Left colon (tissue), 2 donors: Measurements from ENCODE around the gene CEACAM19. TPM values are rescaled to one million over a fixed set of nuclear protein-coding genes. Genes with fewer than 3 reads are reported as not detected.

ENCODE experiments used
- ATAC-seq: fragments of 200-7000 bp; cut with Tn5 transposase; one replicate; pipeline ENCODE4 v1.9.1; 2020; ENCODE audit warnings: mild to moderate bottlenecking, moderate library complexity
- DNase-seq, 2 donors: peaks; one replicate each; pipeline ENCODE4 v3.0.0-alpha.2; 2020
- intact Hi-C, 2 donors: fragments of 100-400 bp; cut with DNase I in 1 of 2; cut with micrococcal nuclease in 1 of 2; formaldehyde crosslinking; loops; one replicate each; pipeline versions ENCODE4 v1.11.2 to v1.14.0; 2022; cut with DNase I, micrococcal nuclease
- total RNA-seq, 2 donors: library from RNA; stranded (reverse); fragmentation: NEBNext Ultra II Directional; extraction: Animal tissue kit (Norgen Biotek cat#: 25700); gene quantifications; one replicate each; pipeline ENCODE4 v1.2.1, GENCODE V29; 2021
- donor health status: DM: no; HTN: no; CAD: no.
- donor health status: DM: yes; HTN: yes; CAD: no.

Gene CEACAM19
- total RNA-seq, 2 donors from 2014 or later, result 6.5 to 6.6 TPM

DNA sequence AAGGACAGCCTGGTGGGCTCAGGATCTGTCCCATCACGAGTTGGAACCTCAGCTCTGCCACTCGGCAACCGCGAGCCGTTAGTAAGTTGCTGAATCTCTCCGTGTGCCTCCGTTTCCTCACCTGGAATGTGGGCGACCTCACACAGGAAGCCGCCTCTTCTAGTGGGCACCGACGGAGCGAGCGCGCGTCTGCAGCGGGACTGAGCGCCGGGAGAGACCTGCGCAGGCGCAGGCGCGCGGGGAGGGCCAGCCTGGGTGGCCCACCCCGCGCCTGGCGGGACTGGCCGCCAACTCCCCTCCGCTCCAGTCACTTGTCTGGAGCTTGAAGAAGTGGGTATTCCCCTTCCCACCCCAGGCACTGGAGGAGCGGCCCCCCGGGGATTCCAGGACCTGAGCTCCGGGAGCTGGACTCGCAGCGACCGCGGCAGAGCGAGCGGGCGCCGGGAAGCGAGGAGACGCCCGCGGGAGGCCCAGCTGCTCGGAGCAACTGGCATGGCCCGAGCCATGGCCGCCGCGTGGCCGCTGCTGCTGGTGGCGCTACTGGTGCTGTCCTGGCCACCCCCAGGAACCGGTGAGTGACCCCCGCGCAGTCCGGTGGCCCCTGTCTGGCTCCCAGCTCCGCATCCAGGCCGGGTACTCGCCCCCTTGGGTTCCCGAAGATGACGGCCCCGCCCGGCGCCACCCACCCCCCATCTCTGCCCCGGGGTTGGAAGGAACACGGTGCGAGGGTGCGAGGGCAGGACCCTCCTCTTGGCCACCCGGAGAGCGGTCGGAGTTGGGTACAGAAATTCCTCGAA, 27.5 kb upstream of the CEACAM19 start, which contains the start of gene PVR:
PVR (plus strand) TSS at position 306 of the 797 bp plus-strand sequence; CDS start at position 493, 187 bp downstream.
- intact Hi-C loops, result no loop called here
- ATAC-seq (peak; percentile 89), DNase-seq (peak; percentile 74 to 79)

DNA sequence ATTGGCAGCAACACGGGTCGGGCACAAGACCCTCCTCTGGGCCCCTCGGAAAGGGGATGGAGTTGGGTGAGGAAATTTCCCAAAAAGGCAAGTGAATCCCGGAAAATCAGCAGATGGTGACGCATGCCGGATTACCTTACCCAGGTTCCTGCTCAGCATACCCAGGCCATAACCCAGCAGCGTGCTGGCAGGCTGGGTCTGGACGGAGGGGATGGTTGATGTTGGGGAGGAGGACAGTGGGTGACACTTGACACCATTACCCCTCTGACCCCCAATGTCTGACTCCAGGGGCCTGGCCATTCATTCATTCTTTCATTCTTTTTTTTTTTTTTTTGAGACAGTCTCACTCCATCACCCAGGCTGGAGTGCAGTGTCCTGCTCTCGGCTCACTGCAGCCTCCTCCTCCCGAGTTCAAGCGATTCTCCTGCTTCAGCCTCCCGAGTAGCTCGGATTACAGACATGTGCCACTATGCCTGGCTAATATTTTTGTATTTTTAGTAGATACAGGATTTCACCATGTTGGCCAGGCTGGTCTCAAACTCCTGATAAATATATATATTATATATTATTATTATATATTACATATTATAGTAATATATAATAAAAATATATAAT, 26.8 kb upstream of the CEACAM19 start:
- ATAC-seq (peak; percentile 60), DNase-seq (no peak)

GRCh38 chr19:44645407-44646048, 25.8 kb upstream of the CEACAM19 start:
- DNase-seq, result no peak
- intact Hi-C loops, result no loop called here
- no peak for ATAC-seq

More for the DNA sequence above, 26.8 kb upstream of the CEACAM19 start:
- intact Hi-C loops, result no loop called here

GRCh38 chr19:44646049-44646416, 25.2 kb upstream of the CEACAM19 start:
- DNase-seq, result no peak

GRCh38 chr19:44647144-44647543, 24.1 kb upstream of the CEACAM19 start:
- DNase-seq, result no peak
- intact Hi-C loops, result no loop called here
- no peak for ATAC-seq

More at GRCh38 chr19:44646049-44646416, 25.2 kb upstream of the CEACAM19 start:
- no peak for ATAC-seq
- intact Hi-C loops, result no loop called here

DNA sequence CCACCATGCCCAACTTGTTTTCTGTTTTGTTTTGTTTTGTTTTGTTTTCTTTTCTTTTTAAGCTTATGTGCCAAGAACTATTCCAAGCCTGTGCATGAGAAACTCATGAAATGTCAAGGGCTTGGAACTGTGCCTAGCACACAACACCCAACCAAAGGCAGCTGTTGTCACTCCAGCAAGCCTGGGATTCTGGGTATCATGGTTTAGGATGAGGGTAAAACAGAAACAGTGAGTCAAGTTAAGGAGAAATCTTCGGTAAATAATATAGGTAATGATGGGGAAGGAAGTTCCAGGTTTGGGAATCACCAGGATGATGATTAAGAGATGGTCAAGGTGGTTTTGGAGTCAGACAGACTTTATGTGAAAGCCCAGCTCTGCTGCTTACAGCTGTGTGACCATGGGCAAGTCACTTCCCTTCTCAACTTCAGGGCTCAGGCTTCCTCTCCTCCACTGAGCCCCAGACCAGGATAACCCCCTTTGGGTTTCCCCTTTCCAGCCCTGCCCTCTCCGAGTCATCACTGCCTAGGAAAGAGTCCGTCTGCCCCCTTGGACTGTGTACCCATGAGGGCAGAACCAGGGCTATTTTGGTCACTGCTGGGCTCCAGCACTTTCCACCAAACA, 22.5 kb upstream of the CEACAM19 start:
- intact Hi-C loops, result no loop called here
- no peak for ATAC-seq
- DNase-seq, result no peak

- DNase-seq, result no peak
- intact Hi-C loops, result loop anchor here in 1 of 2 donors (10.0 kb wide), 1 partner anchor 75 kb away; no protein-coding TSS in a partner anchor
- ATAC-seq, result no peak
Measured at GRCh38 chr19:44649578-44650145, 21.6 kb upstream of the CEACAM19 start.

DNA sequence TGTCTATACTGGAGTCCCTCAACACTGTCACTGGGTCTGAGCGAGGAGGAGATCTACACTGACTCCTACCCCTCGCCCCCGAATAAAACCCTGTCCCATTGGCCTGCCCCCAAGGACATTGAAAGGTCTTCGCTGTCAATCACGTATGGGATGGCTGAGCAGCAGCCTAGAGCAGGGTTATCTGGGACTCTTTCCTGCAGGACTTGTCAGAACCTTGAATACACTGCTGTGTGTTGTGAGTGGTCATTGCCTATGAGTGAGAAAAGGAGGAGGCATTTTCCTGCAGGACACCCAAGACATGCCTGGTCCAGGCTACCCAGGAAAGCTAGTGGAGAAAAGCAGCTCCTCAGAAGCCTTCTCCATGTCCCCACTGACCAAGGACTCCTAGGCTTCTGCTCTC, 17.9 kb upstream of the CEACAM19 start:
- ATAC-seq (no peak), DNase-seq (no peak)
- intact Hi-C loops, result loop anchor here in 1 of 2 donors (10.0 kb wide), 1 partner anchor 79 kb away; no protein-coding TSS in a partner anchor

- peak; percentile 77 to 86 for DNase-seq
- ATAC-seq, result peak; percentile 85
- intact Hi-C loops, result loop anchor here in 1 of 2 donors (10.0 kb wide), 1 partner anchor 79 kb away; no protein-coding TSS in a partner anchor
Measured at GRCh38 chr19:44653977-44654774, 17.1 kb upstream of the CEACAM19 start.

DNA sequence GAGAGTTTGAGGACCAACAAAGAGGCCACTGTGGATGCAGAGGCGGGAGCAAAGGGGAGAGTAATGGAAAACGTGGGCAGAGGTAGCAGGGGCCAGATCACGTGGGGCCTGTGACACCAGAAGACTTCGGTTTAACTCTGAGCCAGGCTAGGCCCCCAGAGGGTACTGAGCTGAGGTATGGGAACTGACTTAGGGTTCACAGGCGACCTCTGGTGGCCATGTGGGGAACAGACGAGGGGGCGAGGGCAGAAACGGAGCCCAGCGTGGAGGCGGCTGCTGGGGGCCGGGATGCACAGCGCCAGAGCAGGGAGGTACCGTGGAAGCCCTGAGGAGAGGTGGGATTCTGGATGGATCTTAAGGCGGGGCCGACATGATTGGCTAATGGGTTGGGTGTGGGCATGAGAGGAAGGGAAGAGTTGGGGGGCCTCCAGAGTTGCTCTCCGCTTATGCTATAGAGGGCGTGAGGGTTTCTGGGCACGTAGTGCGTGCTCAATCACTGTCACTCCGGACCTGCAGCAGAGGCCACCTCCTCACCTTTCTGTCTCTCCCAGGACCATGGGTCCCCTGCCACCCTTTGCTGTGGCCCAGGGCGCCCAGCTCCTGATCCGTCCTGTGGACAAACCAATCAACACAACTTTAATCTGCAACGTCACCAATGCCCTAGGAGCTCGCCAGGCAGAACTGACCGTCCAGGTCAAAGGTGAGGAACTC, 13.9 kb upstream of the CEACAM19 start:
- intact Hi-C loops, result loop anchor here (5.0 to 10.0 kb wide), 2 partner anchors 80 to 83 kb away; no protein-coding TSS in a partner anchor
- ATAC-seq (peak; percentile 59), DNase-seq (peak in 1 of 2 donors; percentile 70)

DNA sequence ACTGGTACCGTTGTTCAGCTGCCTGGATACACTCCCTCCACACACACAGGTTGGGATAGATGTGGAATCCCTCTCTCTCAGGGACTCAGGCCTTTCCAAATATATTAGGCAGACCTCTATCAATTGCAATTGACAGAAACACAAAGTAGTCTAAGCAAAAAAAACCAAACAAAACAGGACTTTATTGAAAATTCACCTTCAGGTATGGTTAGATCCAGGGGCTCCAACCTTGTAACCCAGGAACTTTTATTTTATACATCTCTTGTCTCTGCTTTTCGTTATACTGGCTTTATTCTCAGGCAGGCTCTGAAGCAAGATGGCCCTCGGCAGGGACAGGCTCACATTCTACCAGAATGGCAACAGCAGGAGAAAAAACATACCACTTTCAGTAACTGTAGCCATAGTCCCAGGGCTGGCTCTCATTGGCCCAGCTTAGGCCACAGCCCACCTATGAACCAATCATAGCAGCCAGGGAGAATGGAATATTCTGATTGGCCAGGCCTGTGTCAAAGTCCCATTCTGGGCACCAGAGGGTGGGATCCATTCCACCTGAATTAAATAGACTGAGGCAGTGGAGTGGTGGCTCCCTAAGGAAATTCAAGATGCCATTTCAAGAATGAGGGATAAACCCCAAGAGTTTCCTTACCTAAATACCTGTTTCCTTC, 13.1 kb upstream of the CEACAM19 start:
- intact Hi-C loops, result loop anchor here (5.0 to 10.0 kb wide), 2 partner anchors 81 to 83 kb away; no protein-coding TSS in a partner anchor
- DNase-seq (no peak), ATAC-seq (no peak)

GRCh38 chr19:44660081-44660480, 11.2 kb upstream of the CEACAM19 start:
- no peak for DNase-seq
- intact Hi-C loops, result no loop called here
- no peak for ATAC-seq

DNA sequence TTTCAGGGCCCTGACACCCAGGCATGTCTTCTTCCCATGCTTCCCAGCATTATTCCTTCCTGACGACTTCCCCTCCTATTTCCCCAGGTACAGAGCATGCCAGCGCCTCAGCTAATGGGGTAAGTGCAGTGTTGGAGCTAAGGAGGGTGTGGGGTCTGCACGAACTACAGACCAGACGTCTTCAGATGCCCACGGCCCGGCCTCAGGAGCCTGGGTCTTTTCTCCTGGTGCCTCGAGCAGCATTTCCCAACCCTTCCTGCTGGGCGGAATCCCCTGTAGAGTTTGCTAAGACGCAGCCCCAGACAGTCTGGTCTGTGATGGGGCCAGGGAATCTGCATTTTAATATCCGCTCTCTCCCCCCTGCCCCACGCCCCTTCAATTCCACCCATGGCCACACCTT, 10.1 kb upstream of the CEACAM19 start:
- no peak for ATAC-seq
- DNase-seq, result no peak
- intact Hi-C loops, result no loop called here

DNA sequence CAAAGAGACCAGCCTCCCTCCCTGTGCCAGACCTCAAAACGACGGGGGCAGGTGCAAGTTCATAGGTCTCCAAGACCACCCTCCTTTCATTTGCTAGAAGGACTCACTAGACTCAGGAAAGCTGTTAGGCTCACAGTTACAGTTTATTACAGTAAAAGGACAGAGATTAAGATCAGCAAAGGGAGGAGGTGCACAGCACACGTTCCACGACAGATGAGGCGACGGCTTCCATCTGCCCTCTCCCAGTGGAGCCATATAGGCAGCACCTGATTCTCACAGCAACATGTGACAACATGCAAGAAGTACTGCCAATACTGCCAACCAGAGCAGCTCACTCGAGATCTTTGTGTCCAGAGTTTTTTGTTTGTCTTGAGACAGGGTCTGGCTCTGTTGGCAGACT, 9.4 kb upstream of the CEACAM19 start:
- intact Hi-C loops, result no loop called here
- DNase-seq, result no peak
- no peak for ATAC-seq

DNA sequence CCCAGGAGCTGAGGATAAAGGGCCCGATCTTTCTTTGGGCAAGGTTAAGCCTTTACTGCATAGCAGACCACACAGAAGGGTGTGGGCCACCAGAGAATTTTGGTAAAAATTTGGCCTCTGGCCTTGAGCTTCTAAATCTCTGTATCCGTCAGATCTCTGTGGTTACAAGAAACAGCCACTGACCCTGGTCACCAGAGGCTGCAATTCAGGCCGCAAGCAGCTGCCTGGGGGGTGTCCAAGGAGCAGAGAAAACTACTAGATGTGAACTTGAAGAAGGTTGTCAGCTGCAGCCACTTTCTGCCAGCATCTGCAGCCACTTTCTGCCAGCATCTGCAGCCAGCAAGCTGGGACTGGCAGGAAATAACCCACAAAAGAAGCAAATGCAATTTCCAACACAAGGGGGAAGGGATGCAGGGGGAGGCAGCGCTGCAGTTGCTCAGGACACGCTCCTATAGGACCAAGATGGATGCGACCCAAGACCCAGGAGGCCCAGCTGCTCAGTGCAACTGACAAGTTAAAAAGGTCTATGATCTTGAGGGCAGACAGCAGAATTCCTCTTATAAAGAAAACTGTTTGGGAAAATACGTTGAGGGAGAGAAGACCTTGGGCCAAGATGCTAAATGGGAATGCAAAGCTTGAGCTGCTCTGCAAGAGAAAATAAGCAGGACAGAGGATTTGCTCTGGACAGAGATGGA, 8.4 kb upstream of the CEACAM19 start:
- DNase-seq (no peak), ATAC-seq (no peak)
- intact Hi-C loops, result no loop called here

GRCh38 chr19:44663996-44664395, 7.3 kb upstream of the CEACAM19 start:
- ATAC-seq, result no peak
- intact Hi-C loops, result no loop called here
- no peak for DNase-seq
